ENCODE measurements around the gene CNDP2.
A peak's percentile ranks its signal among the peaks of the same experiment; 100 is the strongest.

CNDP2 gene

GRCh38 chr18:74495581-74496507 is at the start of gene CNDP2:
CNDP2 (plus strand) TSS chr18:74496363; CDS start chr18:74499974, 3,611 bp downstream.
- peak; percentile 99 for DNase-seq

GRCh38 chr18:74446631-74447403 is 49.3 kb upstream of the CNDP2 start:
- no peak for DNase-seq

- DNase-seq, result no peak
These were observed 48.6 kb upstream of the CNDP2 start for GRCh38 chr18:74447404-74448152.

- no peak for DNase-seq
These were observed 45.5 kb upstream of the CNDP2 start for GRCh38 chr18:74450626-74451025.

- no peak for DNase-seq
These were observed 45.0 kb upstream of the CNDP2 start for GRCh38 chr18:74451148-74451547.

- no peak for DNase-seq
These were observed 43.1 kb upstream of the CNDP2 start for GRCh38 chr18:74453016-74453566.

GRCh38 chr18:74453642-74454198 is 42.4 kb upstream of the CNDP2 start:
- DNase-seq, result no peak

GRCh38 chr18:74454279-74454751 is 41.8 kb upstream of the CNDP2 start:
- DNase-seq, result no peak

GRCh38 chr18:74455386-74455785 is 40.8 kb upstream of the CNDP2 start:
- DNase-seq, result no peak

- DNase-seq, result no peak
These were observed 40.2 kb upstream of the CNDP2 start for GRCh38 chr18:74456017-74456348.

GRCh38 chr18:74456349-74457042 is 39.7 kb upstream of the CNDP2 start:
- no peak for DNase-seq

- DNase-seq, result no peak
These were observed 39.0 kb upstream of the CNDP2 start, which contains the start of gene DIPK1C for GRCh38 chr18:74457043-74457724. DIPK1C (minus strand) TSS chr18:74457308; CDS start chr18:74457259, 49 bp downstream.

- no peak for DNase-seq
These were observed 38.3 kb upstream of the CNDP2 start for GRCh38 chr18:74457725-74458421.

- DNase-seq, result no peak
These were observed 36.3 kb upstream of the CNDP2 start for GRCh38 chr18:74459889-74460288.

- DNase-seq, result no peak
These were observed 35.3 kb upstream of the CNDP2 start for GRCh38 chr18:74460825-74461224.

GRCh38 chr18:74463254-74463653 is 32.9 kb upstream of the CNDP2 start:
- no peak for DNase-seq

- no peak for DNase-seq
These were observed 32.2 kb upstream of the CNDP2 start for GRCh38 chr18:74463983-74464382.

GRCh38 chr18:74465775-74466174 is 30.4 kb upstream of the CNDP2 start:
- DNase-seq, result no peak

- DNase-seq, result no peak
These were observed 27.6 kb upstream of the CNDP2 start for GRCh38 chr18:74468547-74469061.

- DNase-seq, result no peak
These were observed 23.9 kb upstream of the CNDP2 start for GRCh38 chr18:74472312-74472711.

Measured in CD4-positive, alpha-beta T cell treated with Interferon alpha-2 for 1 hour (primary cell).